ENCODE results near the gene SUDS3.
A peak's percentile ranks its signal among the peaks of the same experiment; 100 is the strongest.

The SUDS3 gene

DNA sequence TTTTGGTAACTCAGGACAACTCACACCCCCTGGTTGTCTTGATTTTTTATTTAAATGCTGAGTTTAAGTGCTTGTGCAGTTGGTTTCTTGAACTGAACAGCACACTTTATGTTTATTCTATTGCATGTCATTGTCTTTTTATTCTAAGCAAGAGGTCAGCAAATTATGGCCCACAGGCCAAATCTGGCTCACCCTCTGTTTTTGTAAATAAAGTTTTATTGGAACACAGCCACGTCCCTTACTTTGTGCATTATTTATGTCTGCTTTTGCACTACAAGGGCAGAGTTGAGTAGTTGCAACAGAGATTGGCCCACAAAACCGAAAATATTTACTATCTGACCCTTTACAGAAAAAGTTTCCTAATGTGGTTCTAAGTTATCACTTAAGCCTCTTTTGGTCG, 52.3 kb downstream of the SUDS3 start:
- H3K4me3 ChIP-seq (ENCODE audit: low read length): no peak overlapping the region
- TF ChIP-seq, protein P1, sequence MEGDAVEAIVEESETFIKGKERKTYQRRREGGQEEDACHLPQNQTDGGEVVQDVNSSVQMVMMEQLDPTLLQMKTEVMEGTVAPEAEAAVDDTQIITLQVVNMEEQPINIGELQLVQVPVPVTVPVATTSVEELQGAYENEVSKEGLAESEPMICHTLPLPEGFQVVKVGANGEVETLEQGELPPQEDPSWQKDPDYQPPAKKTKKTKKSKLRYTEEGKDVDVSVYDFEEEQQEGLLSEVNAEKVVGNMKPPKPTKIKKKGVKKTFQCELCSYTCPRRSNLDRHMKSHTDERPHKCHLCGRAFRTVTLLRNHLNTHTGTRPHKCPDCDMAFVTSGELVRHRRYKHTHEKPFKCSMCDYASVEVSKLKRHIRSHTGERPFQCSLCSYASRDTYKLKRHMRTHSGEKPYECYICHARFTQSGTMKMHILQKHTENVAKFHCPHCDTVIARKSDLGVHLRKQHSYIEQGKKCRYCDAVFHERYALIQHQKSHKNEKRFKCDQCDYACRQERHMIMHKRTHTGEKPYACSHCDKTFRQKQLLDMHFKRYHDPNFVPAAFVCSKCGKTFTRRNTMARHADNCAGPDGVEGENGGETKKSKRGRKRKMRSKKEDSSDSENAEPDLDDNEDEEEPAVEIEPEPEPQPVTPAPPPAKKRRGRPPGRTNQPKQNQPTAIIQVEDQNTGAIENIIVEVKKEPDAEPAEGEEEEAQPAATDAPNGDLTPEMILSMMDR (conservative IDR thresholded peaks at IDR 0.05; ENCODE audit: low read length): no peak
- no peak for DNase-seq (ENCODE audit: low read depth)

DNA sequence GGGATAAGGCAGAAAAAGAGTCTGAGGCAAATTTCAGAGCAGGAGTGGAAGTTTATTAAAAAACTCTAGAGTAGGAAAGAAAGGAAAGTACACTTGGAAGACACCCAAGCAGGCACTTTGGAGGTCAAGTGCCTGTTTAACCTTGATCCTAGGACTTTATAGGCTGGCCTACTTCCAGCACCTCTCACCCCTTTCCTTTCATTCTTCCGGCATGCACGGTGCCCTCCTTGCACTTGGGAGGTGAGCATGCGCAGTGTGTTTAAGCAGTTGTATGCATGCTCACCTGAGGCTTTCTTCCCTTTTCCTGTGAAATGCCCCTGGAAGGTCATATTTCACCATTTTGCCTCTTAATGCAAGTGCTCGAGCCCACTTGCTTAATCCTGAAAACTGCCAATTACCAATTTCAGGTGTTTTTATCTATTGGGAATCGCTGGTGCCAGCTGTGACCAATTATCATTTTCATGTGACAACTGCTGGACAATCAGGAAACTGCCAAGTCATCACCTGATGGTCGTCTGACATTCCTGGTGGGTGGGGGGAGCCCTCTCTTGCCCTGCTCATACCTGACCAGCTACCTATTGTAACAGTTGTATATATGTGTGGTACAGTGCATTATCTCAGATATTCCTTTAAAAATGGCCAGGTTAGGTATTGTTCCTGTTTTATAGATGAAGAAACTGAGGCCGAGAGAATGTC, 53.5 kb downstream of the SUDS3 start:
- DNase-seq (ENCODE audit: low read depth): no peak
- TF ChIP-seq, protein P1 (conservative IDR thresholded peaks at IDR 0.05; ENCODE audit: low read length): no peak
- H3K4me3 ChIP-seq (ENCODE audit: low read length): no peak overlapping the region

DNA sequence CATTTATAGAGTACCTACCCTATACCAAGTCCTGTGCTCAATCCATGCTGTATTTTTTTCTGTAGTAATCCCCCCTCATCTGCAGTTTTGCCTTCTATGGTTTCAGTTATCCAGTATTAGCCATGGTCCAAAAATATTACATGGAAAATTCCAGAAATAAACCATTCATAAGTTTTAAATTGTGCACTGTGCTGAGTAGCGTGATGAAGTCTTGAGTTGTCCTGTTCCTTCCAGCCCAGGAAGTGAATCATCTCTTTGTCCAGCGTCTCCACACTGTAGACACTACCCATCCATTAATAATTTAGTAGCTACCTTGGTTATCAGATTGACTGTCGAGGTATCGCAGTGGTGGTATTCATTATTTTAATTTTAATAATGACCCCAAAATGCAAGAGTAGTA, 54.2 kb downstream of the SUDS3 start:
- TF ChIP-seq, protein P1 (conservative IDR thresholded peaks at IDR 0.05; ENCODE audit: low read length): no peak
- no peak overlapping the region for H3K4me3 ChIP-seq (ENCODE audit: low read length)
- no peak for DNase-seq (ENCODE audit: low read depth)

DNA sequence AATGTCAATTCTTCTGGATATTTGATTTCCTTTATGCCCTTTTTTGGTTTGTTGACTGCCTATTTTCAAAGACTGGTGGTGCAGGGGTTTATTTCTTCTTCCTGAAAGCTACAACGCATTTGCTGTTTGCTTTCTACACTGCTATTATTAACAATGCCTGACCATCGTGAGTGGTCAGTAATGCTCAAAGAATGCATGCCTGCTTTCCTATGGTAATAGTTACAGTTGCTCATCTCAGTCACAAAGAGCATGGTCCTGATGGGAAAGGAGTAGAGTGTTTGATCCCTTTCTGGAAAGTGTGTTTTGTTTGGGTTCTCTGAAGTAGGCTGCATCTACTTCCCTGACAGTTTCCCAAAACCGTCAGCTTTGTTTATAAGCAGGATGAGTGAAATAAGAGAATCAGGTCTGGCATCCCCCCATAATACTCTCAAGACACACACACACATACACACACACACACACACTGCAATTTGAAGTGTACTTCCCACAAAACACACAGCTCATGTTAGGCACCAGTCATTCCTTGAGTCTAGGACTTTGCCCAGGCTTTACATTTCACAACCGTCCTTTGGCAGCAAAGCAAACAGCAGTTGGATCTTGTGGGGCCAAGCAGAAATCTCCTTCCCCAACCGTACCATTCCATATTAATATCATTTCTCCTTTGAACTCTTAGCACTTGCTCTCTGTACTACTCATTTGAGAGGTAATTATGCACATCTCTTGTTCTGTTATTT, 56.6 kb downstream of the SUDS3 start:
- H3K4me3 ChIP-seq (ENCODE audit: low read length): no peak overlapping the region
- TF ChIP-seq, protein P1 (conservative IDR thresholded peaks at IDR 0.05; ENCODE audit: low read length): no peak

DNA sequence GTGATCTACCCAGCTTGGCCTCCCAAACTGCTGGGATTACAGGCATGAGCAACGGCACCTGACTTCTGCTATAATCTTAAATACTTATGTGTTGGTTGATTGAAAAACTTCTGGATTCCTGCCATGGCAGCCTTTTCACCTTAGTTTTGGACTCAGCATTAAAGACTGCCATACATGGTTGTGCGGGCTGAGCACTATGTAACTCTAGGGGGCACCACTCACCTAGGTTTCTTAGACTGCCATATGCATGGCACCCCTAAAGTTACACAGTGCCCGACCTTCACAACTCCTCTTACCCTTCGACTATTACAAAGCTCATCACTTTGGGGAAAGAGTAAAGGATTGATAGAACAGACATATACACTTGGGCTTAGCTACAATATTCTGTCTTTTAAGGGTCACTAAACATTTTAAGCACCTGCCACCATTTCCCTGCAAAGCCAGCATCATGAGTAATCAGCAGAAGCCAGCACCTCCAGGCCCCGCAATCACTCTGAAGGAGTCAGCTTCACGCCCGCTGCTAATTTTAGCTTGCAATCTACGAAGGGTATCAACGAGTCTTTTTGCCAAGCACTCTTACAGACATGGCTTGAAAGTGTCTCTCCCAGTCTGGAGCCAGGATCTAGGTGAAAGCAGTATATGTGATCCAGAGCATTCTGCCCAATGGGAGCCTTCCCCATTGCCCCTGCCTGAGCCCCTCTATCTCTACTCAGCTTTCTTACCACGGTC, 59.8 kb downstream of the SUDS3 start:
- DNase-seq (ENCODE audit: low read depth): no peak
- TF ChIP-seq, protein P1 (conservative IDR thresholded peaks at IDR 0.05; ENCODE audit: low read length): no peak
- no peak overlapping the region for H3K4me3 ChIP-seq (ENCODE audit: low read length)

More for the DNA sequence above, 56.6 kb downstream of the SUDS3 start:
- peak; percentile 30 for DNase-seq (ENCODE audit: low read depth)

DNA sequence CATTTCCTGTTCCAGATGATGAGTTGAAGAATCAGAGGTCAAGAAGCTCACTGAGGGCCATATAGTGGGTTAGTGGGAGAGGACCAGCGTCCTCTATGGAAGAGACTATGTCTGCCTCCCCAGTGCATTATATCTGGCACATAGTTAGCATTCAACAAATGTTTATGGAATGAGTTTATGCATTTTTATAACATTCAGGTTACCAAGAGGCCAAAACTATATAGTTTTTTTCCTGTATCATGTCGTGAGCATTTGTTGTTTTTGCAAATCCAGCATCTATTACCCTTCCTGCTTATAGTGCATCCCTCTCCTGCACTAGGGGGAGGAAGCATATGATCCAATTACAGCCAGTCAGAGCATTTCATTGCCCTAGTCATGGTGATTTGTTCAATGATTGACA, 60.6 kb downstream of the SUDS3 start:
- peak; percentile 81 for DNase-seq (ENCODE audit: low read depth)
- TF ChIP-seq, protein P1 (conservative IDR thresholded peaks at IDR 0.05; ENCODE audit: low read length): 0 out of 2 replicates have a peak, but pooled peaks have one; percentile 2
- no peak overlapping the region for H3K4me3 ChIP-seq (ENCODE audit: low read length)
